ENCODE results near the gene ABLIM2.

GRCh38 chr4:7995135-7995534, 163.5 kb downstream of the ABLIM2 start:
- no peak for TF ChIP-seq NFE2L2 (IDR thresholded peaks at IDR 0.05; ENCODE audit: low read depth, low read length)
- TF ChIP-seq, protein P1, sequence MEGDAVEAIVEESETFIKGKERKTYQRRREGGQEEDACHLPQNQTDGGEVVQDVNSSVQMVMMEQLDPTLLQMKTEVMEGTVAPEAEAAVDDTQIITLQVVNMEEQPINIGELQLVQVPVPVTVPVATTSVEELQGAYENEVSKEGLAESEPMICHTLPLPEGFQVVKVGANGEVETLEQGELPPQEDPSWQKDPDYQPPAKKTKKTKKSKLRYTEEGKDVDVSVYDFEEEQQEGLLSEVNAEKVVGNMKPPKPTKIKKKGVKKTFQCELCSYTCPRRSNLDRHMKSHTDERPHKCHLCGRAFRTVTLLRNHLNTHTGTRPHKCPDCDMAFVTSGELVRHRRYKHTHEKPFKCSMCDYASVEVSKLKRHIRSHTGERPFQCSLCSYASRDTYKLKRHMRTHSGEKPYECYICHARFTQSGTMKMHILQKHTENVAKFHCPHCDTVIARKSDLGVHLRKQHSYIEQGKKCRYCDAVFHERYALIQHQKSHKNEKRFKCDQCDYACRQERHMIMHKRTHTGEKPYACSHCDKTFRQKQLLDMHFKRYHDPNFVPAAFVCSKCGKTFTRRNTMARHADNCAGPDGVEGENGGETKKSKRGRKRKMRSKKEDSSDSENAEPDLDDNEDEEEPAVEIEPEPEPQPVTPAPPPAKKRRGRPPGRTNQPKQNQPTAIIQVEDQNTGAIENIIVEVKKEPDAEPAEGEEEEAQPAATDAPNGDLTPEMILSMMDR (conservative IDR thresholded peaks at IDR 0.05; ENCODE audit: low read depth, low read length), result no peak
- TF ChIP-seq CHD1 (IDR thresholded peaks at IDR 0.05; ENCODE audit: low read depth, low read length), result no peak
- no peak for TF ChIP-seq BHLHE40 (IDR thresholded peaks at IDR 0.05; ENCODE audit: low read depth, low read length)
- no peak for TF ChIP-seq CEBPB (IDR thresholded peaks at IDR 0.05; ENCODE audit: low read depth, low read length)
- no peak for TF ChIP-seq POLR2A (IDR thresholded peaks at IDR 0.05; ENCODE audit: low read depth, low read length)
- TF ChIP-seq RFX5 (IDR thresholded peaks at IDR 0.05; ENCODE audit: low read depth, low read length), result no peak
- TF ChIP-seq RCOR1 (IDR thresholded peaks at IDR 0.05; ENCODE audit: insufficient replicate concordance, low read length), result no peak
- TF ChIP-seq RAD21 (IDR thresholded peaks at IDR 0.05; ENCODE audit: low read length), result no peak
- TF ChIP-seq SMC3 (IDR thresholded peaks at IDR 0.05; ENCODE audit: low read depth, low read length), result no peak
